H1 (cell line): ENCODE results near the gene INTS6. TPM values are rescaled to one million over a fixed set of nuclear protein-coding genes. Genes with fewer than 3 reads are reported as not detected.

Experiments
- CTCF ChIA-PET: fragments of 300-600 bp; sonication (Branson Sonifier 250); formaldehyde crosslinking; loops from one replicate; lab custom pipeline; 2021; ENCODE audit not compliant: partially characterized antibody; lab: Charles Lee
- POLR2A ChIA-PET: fragments of 300-600 bp; sonication (Branson Sonifier 250); formaldehyde crosslinking; loops from one replicate; lab custom pipeline; 2021; ENCODE audit warnings: inconsistent platforms; ENCODE audit not compliant: partially characterized antibody; lab: Charles Lee
- DNase-seq, 2 experiments: peaks; one replicate each; pipeline versions ENCODE4 v3.0.0 to v3.0.0-alpha.2; 2010 to 2022; ENCODE audit warnings: low spot score in 2 of 2, low read depth in 1 of 2, mixed read lengths in 1 of 2
- FAIRE-seq: peaks from 2 replicates; lab custom pipeline; 2011; peaks lifted over from hg19 to GRCh38; lab: Jason Lieb, UNC
- H2AFZ ChIP-seq: 2 replicates; pipeline ENCODE4 v1.8.1; 2012; ENCODE audit warnings: low read length, inconsistent platforms
- H2AK5ac ChIP-seq: 2 replicates; pipeline ENCODE4 v1.6.1; 2013; ENCODE audit warnings: low read depth, low read length
- H2BK120ac ChIP-seq: replicated peaks from 2 replicates; pipeline ENCODE3; 2013; ENCODE audit warnings: low read depth, low read length, inconsistent platforms
- H2BK12ac ChIP-seq: 2 replicates; pipeline ENCODE4 v1.6.1; 2013; ENCODE audit warnings: low read depth, low read length
- H2BK15ac ChIP-seq: 2 replicates; pipeline ENCODE4 v1.6.1; 2013; ENCODE audit warnings: low read length
- H2BK20ac ChIP-seq: 2 replicates; pipeline ENCODE4 v1.6.1; 2013; ENCODE audit warnings: low read length
- H2BK5ac ChIP-seq: 2 replicates; pipeline ENCODE4 v1.6.1; 2013; ENCODE audit warnings: low read depth, low read length
- H3K14ac ChIP-seq: 2 replicates; pipeline ENCODE4 v1.6.1; 2013; ENCODE audit warnings: inconsistent platforms; ENCODE audit not compliant: insufficient read length
- H3K18ac ChIP-seq: 2 replicates; pipeline ENCODE4 v1.6.1; 2013; ENCODE audit warnings: low read length; ENCODE audit errors: extremely low read depth
- H3K23ac ChIP-seq: 2 replicates; pipeline ENCODE4 v1.6.1; 2013; ENCODE audit warnings: inconsistent platforms; ENCODE audit not compliant: insufficient read length
- H3K23me2 ChIP-seq: 2 replicates; pipeline ENCODE4 v1.6.1; 2013; ENCODE audit warnings: low read depth, low read length
- H3K27ac ChIP-seq: 2 replicates; pipeline ENCODE4 v1.6.1; 2011; ENCODE audit warnings: low read depth, low read length, inconsistent platforms
- H3K27me3 ChIP-seq, 4 experiments: replicated peaks in 1 of 4; 1 replicate in 1 of 4; 2 replicates in 3 of 4; pipeline versions ENCODE4 v1.6.1 to v1.8.1; 2011 to 2013; ENCODE audit warnings: low read length in 3 of 4, mild to moderate bottlenecking in 3 of 4, inconsistent platforms in 2 of 4, mixed read lengths in 2 of 4, moderate library complexity in 1 of 4; ENCODE audit not compliant: control insufficient read depth in 3 of 4, insufficient read depth in 3 of 4; ENCODE audit errors: extremely low read depth in 1 of 4
- H3K36me3 ChIP-seq, 4 experiments: 2 replicates each; pipeline versions ENCODE4 v1.6.1 to v1.8.1; 2011 to 2013; ENCODE audit warnings: mild to moderate bottlenecking in 4 of 4, low read length in 3 of 4, moderate library complexity in 2 of 4, control low read depth in 1 of 4, inconsistent platforms in 1 of 4; ENCODE audit not compliant: insufficient read depth in 4 of 4, control insufficient read depth in 2 of 4
- H3K4ac ChIP-seq: replicated peaks from 2 replicates; pipeline ENCODE3; 2013; ENCODE audit warnings: low read length, low read depth, mixed read lengths, inconsistent platforms; ENCODE audit not compliant: insufficient read length
- H3K4me1 ChIP-seq, 4 experiments: replicated peaks in 1 of 4; 1 replicate in 1 of 4; 2 replicates in 3 of 4; pipeline versions ENCODE4 v1.6.1 to v1.8.1; 2011 to 2013; ENCODE audit warnings: low read length in 3 of 4, inconsistent platforms in 2 of 4, mixed read lengths in 1 of 4; ENCODE audit not compliant: insufficient read depth in 4 of 4, control insufficient read depth in 3 of 4
- H3K4me2 ChIP-seq, 2 experiments: 2 replicates each; pipeline versions ENCODE4 v1.6.1 to v1.8.1; 2011 to 2013; ENCODE audit warnings: low read depth in 2 of 2, low read length in 2 of 2, control low read depth in 1 of 2, inconsistent platforms in 1 of 2, mild to moderate bottlenecking in 1 of 2; ENCODE audit not compliant: insufficient read depth in 1 of 2
- H3K4me3 ChIP-seq, 4 experiments: fragments of 200-600, 300-600 bp in 1 of 4; sonication (generic), shearing (Covaris generic), sonication (Bioruptor Twin) in 1 of 4; 2 replicates each; pipeline versions ENCODE4 v1.5.1 to v1.8.1; 2011 to 2016; ENCODE audit warnings: low read length in 4 of 4, low read depth in 3 of 4, control low read depth in 2 of 4, inconsistent platforms in 2 of 4, mild to moderate bottlenecking in 2 of 4, mixed read lengths in 1 of 4, moderate library complexity in 1 of 4; ENCODE audit not compliant: insufficient read depth in 2 of 4; ENCODE audit errors: extremely low read depth in 1 of 4
- H3K56ac ChIP-seq: replicated peaks from 2 replicates; pipeline ENCODE3; 2013; ENCODE audit warnings: low read depth, mild to moderate bottlenecking, mixed read lengths, low read length, inconsistent platforms; ENCODE audit not compliant: insufficient read length
- H3K79me1 ChIP-seq: 2 replicates; pipeline ENCODE4 v1.6.1; 2013; ENCODE audit warnings: low read depth, low read length, control low read depth
- H3K79me2 ChIP-seq, 2 experiments: 2 replicates each; pipeline versions ENCODE4 v1.6.1 to v1.8.1; 2012 to 2013; ENCODE audit warnings: low read length in 2 of 2, mild to moderate bottlenecking in 2 of 2, inconsistent platforms in 1 of 2; ENCODE audit not compliant: insufficient read depth in 2 of 2, control insufficient read depth in 1 of 2
- H3K9ac ChIP-seq, 4 experiments: replicated peaks in 1 of 4; 1 replicate in 1 of 4; 2 replicates in 3 of 4; pipeline versions ENCODE4 v1.6.1 to v1.8.1; 2011 to 2013; ENCODE audit warnings: low read depth in 3 of 4, low read length in 3 of 4, control low read depth in 2 of 4, mild to moderate bottlenecking in 2 of 4, moderate library complexity in 2 of 4, inconsistent platforms in 1 of 4; ENCODE audit errors: extremely low read depth in 1 of 4
- H3K9me3 ChIP-seq, 2 experiments: 2 replicates each; pipeline versions ENCODE4 v1.6.1 to v1.8.1; 2012 to 2013; ENCODE audit warnings: mild to moderate bottlenecking in 2 of 2, moderate library complexity in 2 of 2, control low read depth in 1 of 2, inconsistent platforms in 1 of 2, low read depth in 1 of 2, low read length in 1 of 2, mixed read lengths in 1 of 2; ENCODE audit not compliant: insufficient read depth in 2 of 2
- H4K20me1 ChIP-seq, 2 experiments: replicated peaks in 1 of 2; 2 replicates each; pipeline versions ENCODE3 to v1.8.1; 2011 to 2013; ENCODE audit warnings: inconsistent platforms in 2 of 2, low read length in 2 of 2, mild to moderate bottlenecking in 1 of 2; ENCODE audit not compliant: insufficient read depth in 2 of 2, control insufficient read depth in 1 of 2
- H4K5ac ChIP-seq: 2 replicates; pipeline ENCODE4 v1.6.1; 2013; ENCODE audit warnings: low read length, low read depth, mixed read lengths, inconsistent platforms; ENCODE audit not compliant: insufficient read length
- H4K8ac ChIP-seq: 2 replicates; pipeline ENCODE4 v1.8.0; 2013; ENCODE audit warnings: mild to moderate bottlenecking, moderate library complexity, low read length, inconsistent platforms; ENCODE audit not compliant: insufficient read depth; ENCODE audit errors: extremely low read depth
- H4K91ac ChIP-seq: replicated peaks from 2 replicates; pipeline ENCODE3; 2013; ENCODE audit warnings: low read length, mixed read lengths, inconsistent platforms; ENCODE audit not compliant: insufficient read length
- EP300 ChIP-seq, 2 experiments: IDR thresholded peaks; 1 replicate in 1 of 2; 2 replicates in 1 of 2; pipeline ENCODE4 v1.6.1; 2011 to 2012; ENCODE audit warnings: low read depth in 2 of 2, low read length in 2 of 2, mild to moderate bottlenecking in 2 of 2, borderline replicate concordance in 1 of 2, inconsistent platforms in 1 of 2, moderate library complexity in 1 of 2
- HDAC6 ChIP-seq: IDR thresholded peaks from one replicate; pipeline ENCODE4 v1.7.1; 2012; ENCODE audit warnings: low read depth, mild to moderate bottlenecking, inconsistent platforms, low read length, moderate library complexity
- KDM5A ChIP-seq: fragments of 200-600 bp; IDR thresholded peaks from 2 replicates; pipeline ENCODE4 v1.7.1; 2012; ENCODE audit warnings: mild to moderate bottlenecking, low read length, inconsistent platforms, mixed read lengths
- MAX ChIP-seq: IDR thresholded peaks from 2 replicates; pipeline ENCODE4 v1.6.1; 2012; ENCODE audit warnings: inconsistent platforms
- SIN3A ChIP-seq, 2 experiments: IDR thresholded peaks in 1 of 2; conservative IDR thresholded peaks in 1 of 2; 2 replicates each; pipeline ENCODE4 v1.6.1; 2011 to 2012; ENCODE audit warnings: low read length in 2 of 2, improper control_type of control experiment in 1 of 2, low read depth in 1 of 2, mild to moderate bottlenecking in 1 of 2
- TBP ChIP-seq: IDR thresholded peaks from 2 replicates; pipeline ENCODE4 v1.6.1; 2011; ENCODE audit warnings: low read depth, low read length, improper control_type of control experiment
- TCF12 ChIP-seq: IDR thresholded peaks from 2 replicates; pipeline ENCODE4 v1.6.1; 2011; ENCODE audit warnings: low read depth, mild to moderate bottlenecking, low read length
- USF2 ChIP-seq: IDR thresholded peaks from 2 replicates; pipeline ENCODE4 v1.6.1; 2011; ENCODE audit warnings: low read length, improper control_type of control experiment
- ZNF274 ChIP-seq: IDR thresholded peaks from 2 replicates; pipeline ENCODE4 v1.7.0; 2012; ENCODE audit warnings: low read length, borderline replicate concordance; ENCODE audit errors: extremely low read depth
- WGBS, 2 experiments: shearing (Covaris generic) in 1 of 2; methylation state at CpG; one replicate each; pipeline versions ENCODE4 v1.1.6 to v1.1.7; 2013 to 2015; ENCODE audit warnings: low lambda C conversion rate in 2 of 2, mixed read lengths in 2 of 2, inconsistent platforms in 1 of 2, low coverage in 1 of 2, missing lambda C conversion rate in 1 of 2; ENCODE audit not compliant: insufficient replicate concordance in 2 of 2, insufficient coverage in 1 of 2, insufficient read length in 1 of 2; ENCODE audit errors: extremely low coverage in 1 of 2, missing lambda C conversion rate in 1 of 2; 5-methylcytosine and 5-hydroxymethylcytosine counted together
- polyA plus RNA-seq, 7 experiments: library from polyadenylated mRNA; depleted of rRNA in 3 of 7; stranded (reverse) in 5 of 7; unstranded in 2 of 7; fragments of >200 nt in 5 of 7; fragments of 200-250 nt in 2 of 7; gene quantifications; 1 replicate in 5 of 7; 2 replicates in 1 of 7; 4 replicates in 1 of 7; pipeline versions ENCODE4 v1.2.1 to v1.2.3, GENCODE V29; 2011 to 2013; ENCODE audit warnings: missing spikeins in 2 of 7, mixed read lengths in 2 of 7
- total RNA-seq: library from RNA; stranded (reverse); fragmentation: NEBNext Ultra II Directional; extraction: Animal tissue kit (Norgen Biotek cat#: 25700); gene quantifications from 2 replicates; pipeline ENCODE4 v1.2.1, GENCODE V29; 2021

INTS6 gene
- total and polyA plus RNA-seq, 2 of the 8 experiments (the other 6 are each of a cell fraction or from before 2014, with no cell fraction given) = 12.6 to 42.8 TPM

DNA sequence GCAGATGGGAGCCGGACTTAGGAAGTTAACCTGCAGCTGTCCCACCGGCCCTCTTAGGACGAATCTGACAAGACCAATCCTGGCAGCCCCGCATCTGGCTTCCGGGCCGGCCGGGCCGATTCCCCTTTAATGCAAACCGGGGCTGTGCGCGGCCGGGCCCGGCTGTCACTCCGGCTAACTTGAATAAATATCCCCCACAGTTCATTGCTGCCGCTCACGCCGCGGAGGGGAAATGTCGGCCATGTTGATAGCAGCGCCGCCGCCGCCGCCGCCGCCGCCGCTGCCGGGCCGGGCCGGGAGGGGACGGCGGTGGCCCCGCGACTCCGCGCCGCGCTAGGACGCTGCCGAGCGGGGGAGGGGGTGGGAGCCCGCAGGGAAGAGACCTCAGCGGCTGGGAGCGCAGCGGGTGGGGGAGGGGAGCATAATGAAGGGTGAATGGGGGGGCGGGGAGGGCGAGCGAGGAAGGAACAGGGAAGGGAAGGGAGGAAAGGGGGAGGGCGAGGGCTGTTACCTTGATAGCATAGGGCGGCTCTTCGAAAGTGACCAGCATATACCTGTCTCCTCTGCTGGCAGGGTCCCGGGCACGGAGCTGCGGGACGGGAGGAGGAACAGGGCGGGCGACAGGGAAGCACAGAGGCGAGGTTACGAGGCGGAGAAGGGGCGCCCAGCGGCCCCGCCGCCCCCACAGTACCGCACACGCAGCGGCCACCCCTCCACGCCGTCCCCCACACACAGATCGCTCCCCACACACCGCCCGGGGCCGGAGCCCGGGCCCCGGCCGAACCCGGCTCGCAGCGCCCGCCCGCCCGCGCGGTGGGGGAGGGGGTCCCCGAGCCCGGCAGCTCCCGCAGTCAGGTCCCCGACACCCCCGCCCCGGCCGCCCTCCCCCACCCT is 1.1 kb downstream of the INTS6 start:
- H2BK5ac ChIP-seq = peak overlapping the region; percentile 88
- H4K5ac ChIP-seq = peak overlapping the region; percentile 94
- no peak overlapping the region for H3K23ac ChIP-seq
- peaks cover 7% of the 10 kb centered on the region for H3K23me2 ChIP-seq
- H2BK20ac ChIP-seq = no peak overlapping the region
- no peak overlapping the region for H2AK5ac ChIP-seq
- H3K9ac ChIP-seq = peak overlapping the region; percentile 63 to 97 (median 78)
- peak overlapping the region; percentile 84 for H4K8ac ChIP-seq
- H4K20me1 ChIP-seq = no peaks in the 10 kb centered on the region
- no peaks in the 10 kb centered on the region for H3K27me3 ChIP-seq
- H2BK15ac ChIP-seq = no peak overlapping the region
- ChIA-PET POLR2A (interaction anchor here (0.8 to 2.9 kb wide), 23 partner anchors 12 to 407 kb away, joined by 3 to 23 read pairs (median 6); no protein-coding TSS in a partner anchor), CTCF (no interaction called here)
- no peaks in the 10 kb centered on the region; the same call in 1 of the 2 replicates for H3K79me1 ChIP-seq
- DNase-seq (peak; percentile 29 to 77), FAIRE-seq (no peak)
- no peak overlapping the region for H2BK12ac ChIP-seq
- H3K4ac ChIP-seq = peak overlapping the region; percentile 87
- 4% methylated on average over 18 of the region's 92 CpGs; no CpG with 5 or more reads in 1 of the 2 experiments for WGBS, 2 experiments
- H3K9me3 ChIP-seq = no peaks in the 10 kb centered on the region
- peak overlapping the region; percentile 61 for H4K91ac ChIP-seq
- no peak overlapping the region for H2AFZ ChIP-seq
- H3K36me3 ChIP-seq = peaks cover 0 to 51% (median 8%) of the 10 kb centered on the region in 4 experiments; a peak in 3 of 8 replicates
- H3K56ac ChIP-seq = peak overlapping the region; percentile 47
- H3K14ac ChIP-seq = no peak overlapping the region
- peak overlapping the region; percentile 82 to 99 (median 92) for H3K4me3 ChIP-seq
- H3K79me2 ChIP-seq = peaks cover 0 to 16% of the 10 kb centered on the region in 2 experiments; a peak in 2 of 4 replicates
- H3K18ac ChIP-seq = peak overlapping the region; percentile 79
- no peak overlapping the region for H2BK120ac ChIP-seq
- peak overlapping the region; percentile 74 for H3K27ac ChIP-seq
- peak overlapping the region; percentile 71 to 82 for H3K4me2 ChIP-seq
- no peaks in the 10 kb centered on the region; a peak in 1 of 7 replicates for H3K4me1 ChIP-seq
- no peak for TF ChIP-seq TCF12
- no peak for TF ChIP-seq KDM5A
- peak; percentile 43; the same call in 1 of the 2 replicates for TF ChIP-seq TBP
- no peak for TF ChIP-seq HDAC6
- peak in 1 of 2 experiments; percentile 9; a peak in 1 of 3 replicates for TF ChIP-seq EP300 (IDR thresholded peaks at IDR 0.05; ENCODE audit: borderline replicate concordance in 1 of 2, low read depth in 2 of 2, low read length in 2 of 2)
- peak; percentile 23 to 88; a peak in 2 of 4 replicates for TF ChIP-seq SIN3A (conservative IDR thresholded peaks at IDR 0.05 in 1 of 2, IDR thresholded peaks at IDR 0.05 in 1 of 2; ENCODE audit: low read depth in 1 of 2, low read length in 2 of 2)
- TF ChIP-seq MAX = no peak; the same call in 1 of the 2 replicates
- TF ChIP-seq USF2 = no peak
- no peak for TF ChIP-seq ZNF274
